VCaP (cell line): ENCODE results near the gene PSAPL1.

Experiments
- H3K27ac ChIP-seq: fragments of 450-650 bp; 2 replicates; pipeline ENCODE4 v1.5.1; 2017
- CTCF ChIP-seq: fragments of 450-650 bp; conservative IDR thresholded peaks from 2 replicates; pipeline ENCODE4 v1.5.1; 2017; ENCODE audit warnings: mild to moderate bottlenecking, moderate library complexity

Gene PSAPL1

GRCh38 chr4:7474320-7474719 lies 39.6 kb upstream of the PSAPL1 start:
- TF ChIP-seq CTCF, result no peak
- no peak overlapping the region for H3K27ac ChIP-seq

GRCh38 chr4:7473081-7473480 lies 38.4 kb upstream of the PSAPL1 start:
- no peak overlapping the region for H3K27ac ChIP-seq
- TF ChIP-seq CTCF, result no peak

GRCh38 chr4:7472442-7473013 lies 37.8 kb upstream of the PSAPL1 start:
- TF ChIP-seq CTCF, result no peak
- H3K27ac ChIP-seq, result no peak overlapping the region

- no peak overlapping the region for H3K27ac ChIP-seq
- no peak for TF ChIP-seq CTCF
Observed at GRCh38 chr4:7470522-7471128, 35.9 kb upstream of the PSAPL1 start.

GRCh38 chr4:7470111-7470510 lies 35.4 kb upstream of the PSAPL1 start:
- no peak overlapping the region for H3K27ac ChIP-seq
- no peak for TF ChIP-seq CTCF

GRCh38 chr4:7469023-7469422 lies 34.3 kb upstream of the PSAPL1 start:
- TF ChIP-seq CTCF, result no peak
- no peak overlapping the region for H3K27ac ChIP-seq

GRCh38 chr4:7467471-7467870 lies 32.7 kb upstream of the PSAPL1 start:
- no peak overlapping the region for H3K27ac ChIP-seq
- TF ChIP-seq CTCF, result no peak
